HUDEP-2 (cell line): Measurements from ENCODE around the gene LSM14B.
A peak's percentile ranks its signal among the peaks of the same experiment; 100 is the strongest.
"Not testable (repeated sequence)": the region's sequence is repeated elsewhere in the genome, so short reads cannot be mapped to it uniquely, and the experiment has no call there.

Experiments used
- DNase-seq, 76 experiments: peaks; one replicate each; lab custom pipeline; 2025; ENCODE audit not compliant: unreplicated experiment in 76 of 76; lab: John Stamatoyannopoulos, UW

LSM14B gene

GRCh38 chr20:62143957-62144825 lies 21.9 kb downstream of the LSM14B start:
- DNase-seq: peak in 52 of 76 experiments; percentile 2 to 70 (median 41)

- DNase-seq: no peak
Measured at GRCh38 chr20:62145688-62146018, 23.4 kb downstream of the LSM14B start.

GRCh38 chr20:62146019-62146755 lies 23.9 kb downstream of the LSM14B start:
- peak in 74 of 76 experiments; percentile 27 to 96 (median 83) for DNase-seq

GRCh38 chr20:62147125-62147524 lies 24.9 kb downstream of the LSM14B start:
- no peak for DNase-seq

- DNase-seq: no peak
Measured at GRCh38 chr20:62147528-62147927, 25.3 kb downstream of the LSM14B start.

DNA sequence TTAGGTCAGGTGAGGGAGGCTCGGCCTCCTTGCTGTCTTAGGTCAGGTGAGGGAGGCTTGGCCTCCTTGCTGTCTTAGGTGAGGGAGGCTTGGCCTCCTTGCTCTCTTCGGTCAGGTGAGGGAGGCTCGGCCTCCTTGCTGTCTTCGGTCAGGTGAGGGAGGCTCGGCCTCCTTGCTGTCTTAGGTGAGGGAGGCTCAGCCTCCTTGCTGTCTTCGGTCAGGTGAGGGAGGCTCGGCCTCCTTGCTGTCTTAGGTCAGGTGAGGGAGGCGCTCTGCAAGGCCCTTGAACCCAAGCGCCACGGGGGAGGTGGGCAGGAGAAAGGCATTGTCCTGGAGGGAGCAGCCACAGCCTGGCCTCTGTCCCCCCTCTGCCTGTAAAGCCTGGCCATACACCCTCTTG lies 26.1 kb downstream of the LSM14B start:
- not testable (repeated sequence) for DNase-seq

- no peak for DNase-seq
Measured at GRCh38 chr20:62148908-62149314, 26.6 kb downstream of the LSM14B start.

GRCh38 chr20:62149532-62150309 lies 27.4 kb downstream of the LSM14B start:
- no peak for DNase-seq

DNA sequence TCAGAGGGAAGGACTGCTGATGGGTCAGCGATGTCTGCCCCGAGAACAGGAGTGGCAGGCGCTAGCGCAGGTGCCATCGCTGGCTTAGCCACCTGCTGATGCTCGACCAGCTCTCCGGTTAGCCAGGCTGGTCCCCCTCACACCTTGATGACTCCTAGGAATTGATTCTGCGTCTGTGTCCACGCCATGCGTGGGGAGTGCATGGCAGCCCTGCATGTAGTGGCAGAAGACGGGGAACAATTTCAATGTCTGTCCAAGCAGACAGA lies 28.0 kb downstream of the LSM14B start:
- no peak for DNase-seq

DNA sequence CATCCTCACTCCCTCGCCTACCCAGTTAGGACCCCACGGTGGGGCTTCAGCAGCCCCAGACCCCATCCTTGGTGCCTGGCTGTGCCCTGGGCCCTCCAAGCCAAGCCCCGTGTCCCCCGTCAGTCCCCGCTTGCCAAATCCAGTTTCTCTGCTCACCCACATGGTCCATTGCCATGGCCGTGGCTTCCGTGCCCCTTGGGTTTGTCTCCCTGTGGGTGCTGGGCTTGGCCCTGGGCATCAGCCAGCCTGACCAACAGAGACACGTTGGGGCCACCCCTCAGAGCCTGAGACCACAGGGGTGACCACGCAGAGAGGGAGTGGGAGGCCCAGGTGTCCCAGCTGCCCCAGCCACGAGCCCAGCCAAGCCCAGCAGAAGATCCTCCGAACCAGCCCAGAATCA lies 28.9 kb downstream of the LSM14B start:
- no peak for DNase-seq

DNA sequence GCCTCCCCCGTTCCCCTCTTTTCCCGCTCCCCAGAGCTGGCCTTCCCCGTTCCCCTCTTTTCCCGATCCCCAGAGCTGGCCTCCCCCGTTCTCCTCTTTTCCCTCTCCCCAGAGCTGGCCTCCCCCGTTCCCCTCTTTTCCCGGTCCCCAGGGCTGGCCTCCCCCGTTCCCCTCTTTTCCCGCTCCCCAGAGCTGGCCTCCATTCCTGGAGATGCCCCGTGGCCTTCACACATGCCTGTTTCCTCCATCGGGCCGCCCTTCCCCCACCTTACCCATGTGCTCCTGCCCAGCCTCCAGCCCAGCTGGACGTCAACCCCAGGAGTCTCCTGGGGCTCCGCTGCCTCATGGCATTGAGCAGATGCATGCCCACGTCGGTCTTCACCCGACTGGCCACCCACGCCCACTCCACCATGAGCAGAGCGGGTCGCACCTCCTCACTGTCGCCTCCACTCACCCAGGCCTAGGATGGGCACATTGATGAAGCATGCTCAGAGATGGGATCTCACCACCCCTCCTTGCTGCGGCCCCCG lies 29.6 kb downstream of the LSM14B start:
- no peak for DNase-seq

DNA sequence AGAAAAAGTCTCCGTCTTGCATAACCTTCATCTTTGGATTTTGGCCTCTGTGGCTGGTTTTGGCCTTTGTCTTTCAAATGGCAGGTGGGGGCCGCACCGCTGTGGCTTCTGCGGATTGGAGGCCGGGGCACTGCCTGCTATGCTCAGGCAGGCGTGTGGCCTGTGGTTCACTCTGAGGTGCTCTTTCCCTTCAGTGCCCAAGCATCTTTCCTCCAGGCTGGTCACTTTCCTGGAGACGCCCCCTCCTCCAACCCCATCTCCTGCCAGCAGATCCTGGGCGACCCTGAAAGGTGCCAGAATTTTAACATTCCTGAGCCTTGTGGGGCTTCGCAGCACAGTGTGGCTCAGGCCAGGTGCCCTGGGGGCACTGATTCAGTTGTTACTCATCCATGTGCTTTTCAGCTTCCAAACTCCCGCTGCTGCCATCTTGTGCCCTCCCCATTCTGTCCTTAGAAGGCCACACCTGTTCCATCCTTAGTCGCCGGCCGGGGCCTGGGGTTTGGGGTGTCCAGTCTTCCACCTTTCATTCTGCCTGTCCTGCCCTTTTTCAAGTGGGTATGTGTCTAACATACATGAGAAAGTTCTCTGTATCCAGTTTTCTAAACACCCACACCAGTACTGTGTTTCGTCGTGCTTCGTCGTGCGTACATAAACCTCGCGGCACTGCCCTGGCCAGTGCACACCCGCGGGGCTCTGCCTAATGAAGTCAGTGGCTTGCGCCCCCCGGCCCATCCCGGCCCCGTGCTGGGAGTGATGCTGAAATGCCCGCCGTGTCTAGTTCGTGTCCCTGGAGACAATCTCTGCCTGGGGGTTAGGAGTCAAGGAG lies 33.4 kb downstream of the LSM14B start:
- no peak for DNase-seq

GRCh38 chr20:62156254-62156556 lies 33.9 kb downstream of the LSM14B start:
- DNase-seq: no peak

- DNase-seq: peak in 62 of 76 experiments; percentile 10 to 72 (median 47)
Measured at GRCh38 chr20:62156592-62157386, 34.5 kb downstream of the LSM14B start.

- DNase-seq: no peak
Measured at GRCh38 chr20:62157387-62158087, 35.3 kb downstream of the LSM14B start.

- no peak for DNase-seq
Measured at GRCh38 chr20:62158088-62158400, 35.8 kb downstream of the LSM14B start.

GRCh38 chr20:62158541-62158940 lies 36.3 kb downstream of the LSM14B start:
- no peak for DNase-seq

- no peak for DNase-seq
Measured at GRCh38 chr20:62159052-62159451, 36.8 kb downstream of the LSM14B start.

GRCh38 chr20:62159839-62160238 lies 37.6 kb downstream of the LSM14B start:
- DNase-seq: no peak
